Stimulated activated naive CD8-positive, alpha-beta T cell treated with anti-CD3 and anti-CD28 coated beads, Interleukin-15, Interleukin-2, amounts not matched to agents 100 ng/mL and 50 ng/mL, for 24 hours (primary cell): ENCODE measurements around the gene RFTN2.
"Not testable (repeated sequence)": the region's sequence is repeated elsewhere in the genome, so short reads cannot be mapped to it uniquely, and the experiment has no call there.

ENCODE experiments used
- H3K27ac Mint-ChIP-seq: one replicate; pipeline ENCODE4 v1.8.0; 2021; ENCODE audit warnings: mild to moderate bottlenecking, mixed read lengths
- H3K27me3 Mint-ChIP-seq: one replicate; pipeline ENCODE4 v1.8.0; 2021; ENCODE audit warnings: mixed read lengths
- H3K36me3 Mint-ChIP-seq: one replicate; pipeline ENCODE4 v1.8.0; 2021; ENCODE audit warnings: low read depth, mixed read lengths
- H3K4me1 Mint-ChIP-seq: one replicate; pipeline ENCODE4 v1.8.0; 2021; ENCODE audit warnings: low read depth, mixed read lengths
- H3K4me3 Mint-ChIP-seq: one replicate; pipeline ENCODE4 v1.8.0; 2021; ENCODE audit warnings: mild to moderate bottlenecking, mixed read lengths
- H3K9me3 Mint-ChIP-seq: one replicate; pipeline ENCODE4 v1.8.0; 2021; ENCODE audit warnings: mixed read lengths

Gene RFTN2

GRCh38 chr2:197657562-197657961 is 17.8 kb downstream of the RFTN2 start:
- no peaks in the 10 kb centered on the region for H3K27me3 Mint-ChIP-seq
- no peak overlapping the region for H3K4me3 Mint-ChIP-seq
- H3K36me3 Mint-ChIP-seq = no peaks in the 10 kb centered on the region
- H3K9me3 Mint-ChIP-seq = no peaks in the 10 kb centered on the region
- H3K4me1 Mint-ChIP-seq = no peaks in the 10 kb centered on the region
- H3K27ac Mint-ChIP-seq = no peak overlapping the region

DNA sequence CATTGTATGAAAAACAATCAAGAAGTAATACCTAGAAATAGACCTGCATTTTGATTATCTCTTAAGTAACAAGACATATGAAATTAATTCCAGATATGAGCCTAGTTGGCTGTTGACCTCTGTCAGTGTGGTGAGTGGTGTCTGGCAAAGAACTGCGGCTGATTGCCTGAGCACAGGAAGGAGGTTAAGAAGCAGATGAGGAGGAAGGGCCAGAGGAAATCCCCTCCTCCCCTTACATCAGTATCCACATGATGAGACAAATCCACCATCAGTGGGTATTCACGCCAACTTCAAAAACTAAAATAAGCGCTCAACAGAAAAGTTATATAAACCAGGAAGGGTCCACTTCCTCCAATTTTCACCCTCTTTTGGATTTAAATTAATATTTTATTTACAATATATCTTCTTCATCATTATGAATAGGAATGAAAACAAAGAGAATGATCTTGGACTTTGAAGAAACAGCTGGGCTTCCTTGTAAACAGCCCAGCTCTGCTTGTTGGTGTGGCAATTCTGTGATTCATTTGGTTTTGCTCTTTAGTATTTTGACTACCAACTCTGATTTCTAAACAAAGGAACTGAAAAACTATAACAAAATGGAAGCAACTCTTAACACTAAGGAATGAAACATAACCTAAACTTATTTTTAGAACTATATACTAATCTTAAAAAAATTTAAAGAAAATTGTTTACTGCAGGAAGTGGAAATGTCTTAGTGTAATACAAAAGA is 27.3 kb downstream of the RFTN2 start:
- no peaks in the 10 kb centered on the region for H3K36me3 Mint-ChIP-seq
- no peaks in the 10 kb centered on the region for H3K9me3 Mint-ChIP-seq
- no peak overlapping the region for H3K4me3 Mint-ChIP-seq
- no peaks in the 10 kb centered on the region for H3K4me1 Mint-ChIP-seq
- H3K27me3 Mint-ChIP-seq = peaks cover 26% of the 10 kb centered on the region
- no peak overlapping the region for H3K27ac Mint-ChIP-seq

DNA sequence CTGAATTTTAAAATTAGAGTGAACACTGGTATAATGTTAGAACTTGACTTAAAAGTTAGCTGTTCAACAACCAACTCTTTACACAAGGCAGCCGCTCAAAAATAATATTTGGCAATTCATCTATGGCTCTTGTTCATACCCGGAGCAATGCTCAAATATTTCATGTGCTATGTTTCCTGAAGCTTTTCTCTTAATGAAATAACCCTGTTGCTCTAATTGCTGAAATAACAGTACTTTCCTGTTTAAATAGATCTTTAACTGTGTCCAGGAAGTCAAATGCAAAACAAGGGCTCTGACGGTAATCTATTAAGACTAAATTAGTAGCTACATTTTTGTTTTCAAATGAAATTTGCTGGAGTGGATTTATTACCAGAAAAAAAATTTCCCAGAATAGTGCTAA is 33.7 kb downstream of the RFTN2 start:
- Mint-ChIP-seq H3K36me3 (no peaks in the 10 kb centered on the region), H3K4me3 (no peak overlapping the region), H3K27me3 (peaks cover 29% of the 10 kb centered on the region), H3K27ac (no peak overlapping the region), H3K9me3 (no peaks in the 10 kb centered on the region), H3K4me1 (no peaks in the 10 kb centered on the region)

- H3K4me1 Mint-ChIP-seq, H3K9me3 Mint-ChIP-seq, H3K36me3 Mint-ChIP-seq, H3K27ac Mint-ChIP-seq, H3K4me3 Mint-ChIP-seq: not testable (repeated sequence)
- H3K27me3 Mint-ChIP-seq = peaks cover 22% of the 10 kb centered on the region
Observed at GRCh38 chr2:197640571-197641122, 34.7 kb downstream of the RFTN2 start.

DNA sequence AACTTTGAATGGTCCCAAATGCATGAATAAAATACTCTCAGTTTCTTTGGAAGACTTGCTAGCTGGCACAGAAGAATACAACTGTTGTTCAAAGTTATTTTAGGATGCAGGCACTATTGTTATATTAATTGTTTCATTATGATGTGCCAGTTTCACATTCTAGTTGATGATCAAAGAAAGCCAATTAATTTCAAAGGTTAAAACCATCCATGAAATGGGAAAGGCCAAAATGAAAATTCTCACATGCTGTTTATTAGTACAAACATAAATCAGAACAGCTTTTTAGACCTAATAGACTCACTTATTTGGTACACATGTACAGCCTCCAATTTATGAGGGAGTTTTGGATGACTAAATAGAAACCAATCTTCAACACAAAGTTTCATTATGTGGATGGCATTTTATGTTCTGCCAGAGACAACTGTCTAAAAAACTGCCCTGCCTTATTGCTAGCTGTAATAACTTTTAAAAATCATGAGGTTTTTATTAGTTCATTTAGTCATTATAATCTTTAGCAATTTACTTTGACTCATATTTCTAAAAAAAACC is 42.2 kb downstream of the RFTN2 start:
- Mint-ChIP-seq H3K27ac (no peak overlapping the region), H3K4me1 (no peaks in the 10 kb centered on the region), H3K4me3 (no peak overlapping the region), H3K27me3 (peaks cover 4% of the 10 kb centered on the region), H3K9me3 (peaks cover 16% of the 10 kb centered on the region), H3K36me3 (no peaks in the 10 kb centered on the region)

- no peak overlapping the region for H3K4me3 Mint-ChIP-seq
- peaks cover 4% of the 10 kb centered on the region for H3K27me3 Mint-ChIP-seq
- no peaks in the 10 kb centered on the region for H3K36me3 Mint-ChIP-seq
- H3K9me3 Mint-ChIP-seq = peaks cover 13% of the 10 kb centered on the region
- no peaks in the 10 kb centered on the region for H3K4me1 Mint-ChIP-seq
- H3K27ac Mint-ChIP-seq = no peak overlapping the region
Observed at GRCh38 chr2:197628043-197628500, 47.3 kb downstream of the RFTN2 start.

DNA sequence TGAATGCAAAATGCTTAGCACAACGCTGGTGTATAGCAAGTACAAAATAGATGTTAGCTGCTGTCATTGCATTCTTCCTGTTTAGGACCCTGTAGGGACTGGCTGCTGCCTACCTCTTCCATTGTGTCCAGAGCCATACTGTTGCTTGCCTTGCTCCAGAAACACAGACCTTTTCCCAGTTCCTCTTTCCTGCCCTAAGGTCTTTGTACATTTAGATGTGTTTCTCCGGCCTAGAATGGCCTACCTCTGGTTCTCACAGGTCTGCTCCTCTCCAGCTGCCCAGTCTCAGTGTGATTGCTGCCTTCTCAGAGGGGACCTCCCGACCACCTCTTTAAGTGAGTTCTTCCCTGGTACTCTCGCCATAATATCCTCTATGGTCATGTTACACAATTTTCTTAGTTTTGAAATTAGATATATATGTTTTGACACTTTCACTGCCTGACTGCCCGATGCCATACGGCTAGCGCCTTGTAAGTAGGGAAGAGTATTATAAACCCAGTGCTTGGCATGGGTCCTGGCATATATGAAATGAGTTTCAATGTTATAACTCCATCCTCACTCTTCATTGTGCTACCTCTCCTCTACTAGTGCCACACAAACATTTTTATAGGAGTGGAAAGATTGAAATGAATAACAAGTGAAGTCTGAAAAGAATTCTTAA is 48.3 kb downstream of the RFTN2 start:
- Mint-ChIP-seq H3K4me3 (no peak overlapping the region), H3K27ac (no peak overlapping the region)

GRCh38 chr2:197620133-197620532 is 55.3 kb downstream of the RFTN2 start:
- Mint-ChIP-seq H3K36me3 (no peaks in the 10 kb centered on the region), H3K27me3 (no peaks in the 10 kb centered on the region), H3K9me3 (no peaks in the 10 kb centered on the region), H3K27ac (no peak overlapping the region), H3K4me3 (no peak overlapping the region), H3K4me1 (no peaks in the 10 kb centered on the region)

More for the DNA sequence above, 48.3 kb downstream of the RFTN2 start:
- no peaks in the 10 kb centered on the region for H3K4me1 Mint-ChIP-seq
- no peaks in the 10 kb centered on the region for H3K27me3 Mint-ChIP-seq
- peaks cover 5% of the 10 kb centered on the region for H3K9me3 Mint-ChIP-seq
- H3K36me3 Mint-ChIP-seq = no peaks in the 10 kb centered on the region

DNA sequence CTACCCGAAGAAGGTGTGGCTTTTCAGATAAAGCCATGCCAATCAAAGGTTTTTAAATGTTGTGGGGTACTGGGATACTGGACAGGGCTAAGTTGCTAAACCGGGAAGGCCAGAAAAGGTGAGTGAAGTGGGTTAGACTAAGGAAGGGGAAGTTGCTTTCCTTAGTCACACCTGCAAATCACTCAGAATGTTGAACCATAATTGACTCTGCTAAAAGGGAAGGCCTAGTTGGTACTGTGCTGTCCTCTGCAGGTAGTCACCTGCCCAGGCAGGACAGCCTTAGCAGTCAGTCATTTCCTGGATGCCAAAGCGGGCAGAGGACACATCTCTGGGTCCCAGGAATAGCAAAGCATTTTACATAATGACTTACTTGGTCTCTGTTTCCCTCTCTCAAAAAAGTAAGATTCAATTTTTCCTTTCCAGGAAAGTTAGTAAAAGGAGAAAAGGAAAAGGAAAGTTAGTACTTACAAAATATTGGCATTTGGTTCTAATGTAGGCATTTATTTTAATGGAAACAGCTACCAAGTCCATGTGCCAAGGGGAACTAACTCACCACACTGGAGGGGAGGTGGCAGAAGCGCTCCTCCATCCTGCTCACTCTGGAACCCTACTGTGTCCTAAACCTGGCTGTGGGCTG is 60.3 kb downstream of the RFTN2 start:
- Mint-ChIP-seq H3K27ac (no peak overlapping the region), H3K36me3 (no peaks in the 10 kb centered on the region), H3K4me3 (no peak overlapping the region), H3K4me1 (no peaks in the 10 kb centered on the region), H3K9me3 (no peaks in the 10 kb centered on the region), H3K27me3 (no peaks in the 10 kb centered on the region)

DNA sequence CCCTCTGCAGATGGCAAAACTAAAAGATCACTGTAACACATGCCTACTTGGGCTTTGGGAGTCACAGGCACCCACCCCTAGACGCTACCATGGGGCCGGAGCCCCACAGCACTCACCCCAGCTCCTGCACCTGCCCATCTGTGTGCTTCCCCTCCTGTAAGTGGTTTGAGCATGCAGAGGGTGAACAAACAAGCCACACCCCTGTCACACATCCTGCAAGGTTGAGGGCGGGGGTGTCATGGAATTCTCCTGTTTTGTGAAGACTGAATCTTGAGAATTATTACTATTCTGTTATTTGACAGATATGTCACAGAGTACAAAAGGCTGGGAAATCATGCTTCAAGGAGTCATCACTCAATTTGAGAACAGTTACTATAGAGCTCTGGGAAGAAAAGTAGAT is 60.9 kb downstream of the RFTN2 start:
- Mint-ChIP-seq H3K27ac (no peak overlapping the region), H3K9me3 (no peaks in the 10 kb centered on the region), H3K4me3 (no peak overlapping the region), H3K36me3 (no peaks in the 10 kb centered on the region), H3K4me1 (no peaks in the 10 kb centered on the region), H3K27me3 (no peaks in the 10 kb centered on the region)

GRCh38 chr2:197613509-197613987 is 61.8 kb downstream of the RFTN2 start:
- no peaks in the 10 kb centered on the region for H3K36me3 Mint-ChIP-seq
- H3K9me3 Mint-ChIP-seq = no peaks in the 10 kb centered on the region
- H3K27me3 Mint-ChIP-seq = no peaks in the 10 kb centered on the region
- H3K27ac Mint-ChIP-seq = no peak overlapping the region
- no peak overlapping the region for H3K4me3 Mint-ChIP-seq
- H3K4me1 Mint-ChIP-seq = no peaks in the 10 kb centered on the region

DNA sequence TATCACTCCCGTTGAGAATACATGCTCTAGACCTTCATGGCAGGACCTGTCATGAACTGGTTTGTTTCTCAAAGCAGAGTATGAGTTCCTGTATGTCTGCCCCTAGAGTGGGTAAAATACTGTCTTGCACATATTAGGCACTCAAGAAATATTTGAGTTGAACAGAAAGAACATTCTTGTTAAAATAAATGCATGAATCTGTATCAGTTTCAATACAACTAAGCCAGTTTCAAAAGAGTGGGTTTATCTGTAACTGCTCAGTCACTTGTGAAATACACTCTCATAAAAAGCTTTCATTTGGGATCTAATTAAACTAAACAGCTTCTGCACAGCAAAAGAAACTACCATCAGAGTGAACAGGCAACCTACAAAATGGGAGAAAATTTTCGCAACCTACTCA is 69.2 kb downstream of the RFTN2 start:
- Mint-ChIP-seq H3K27me3 (peaks cover 3% of the 10 kb centered on the region), H3K27ac (no peak overlapping the region), H3K4me1 (peaks cover 3% of the 10 kb centered on the region), H3K4me3 (no peak overlapping the region), H3K36me3 (no peaks in the 10 kb centered on the region), H3K9me3 (no peaks in the 10 kb centered on the region)

DNA sequence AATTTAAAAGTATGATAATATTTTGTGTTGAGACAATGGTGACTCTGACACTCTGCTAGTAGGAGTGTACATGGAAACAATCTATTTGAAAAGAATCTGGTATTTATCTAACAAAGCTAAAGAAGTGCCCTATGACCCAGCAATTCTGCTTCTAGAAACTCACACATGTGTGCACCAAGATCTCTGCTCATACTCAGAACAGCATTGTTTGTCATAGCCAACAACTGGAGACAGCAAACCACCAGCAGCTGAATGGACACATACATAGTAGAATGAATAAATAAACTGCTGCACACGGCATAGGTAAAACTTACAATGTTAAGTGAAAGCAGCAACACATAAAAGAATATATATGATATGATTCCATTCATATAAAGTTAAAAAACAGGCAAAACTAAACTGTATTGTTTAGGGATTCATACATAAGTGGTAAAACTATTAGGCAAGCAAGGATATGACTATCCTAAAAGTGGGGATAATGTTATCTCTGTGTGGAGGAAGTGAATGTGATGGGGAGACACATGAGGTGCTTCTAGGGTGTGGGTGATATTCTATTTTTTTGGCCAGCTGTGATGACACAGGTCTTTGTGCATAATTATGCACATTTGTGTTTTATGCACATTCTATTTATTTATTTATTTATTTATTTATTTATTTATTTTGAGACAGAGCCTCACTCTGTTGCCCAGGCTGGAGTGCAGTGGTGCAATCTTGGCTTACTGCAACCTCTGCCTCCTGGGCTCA is 71.1 kb downstream of the RFTN2 start:
- Mint-ChIP-seq H3K4me1 (peaks cover 7% of the 10 kb centered on the region), H3K27me3 (peaks cover 6% of the 10 kb centered on the region), H3K27ac (no peak overlapping the region), H3K36me3 (no peaks in the 10 kb centered on the region), H3K4me3 (no peak overlapping the region), H3K9me3 (no peaks in the 10 kb centered on the region)

- Mint-ChIP-seq H3K36me3 (no peaks in the 10 kb centered on the region), H3K9me3 (no peaks in the 10 kb centered on the region), H3K4me1 (peaks cover 9% of the 10 kb centered on the region), H3K27ac (no peak overlapping the region), H3K4me3 (no peak overlapping the region), H3K27me3 (peaks cover 12% of the 10 kb centered on the region)
Observed at GRCh38 chr2:197601726-197602125, 73.7 kb downstream of the RFTN2 start.
